ENCODE measurements around the gene RBCK1.

The RBCK1 gene

GRCh38 chr20:421685-422250 lies 13.7 kb downstream of the RBCK1 start:
- no peak overlapping the region for H3K4me3 ChIP-seq (ENCODE audit: low read depth, low read length)
- no peak for DNase-seq (ENCODE audit: low read depth)
- no peak for TF ChIP-seq CTCF (IDR thresholded peaks at IDR 0.05; ENCODE audit: insufficient read depth, low read depth, low read length, missing control alignments)

GRCh38 chr20:426566-426965 lies 18.5 kb downstream of the RBCK1 start:
- TF ChIP-seq CTCF (IDR thresholded peaks at IDR 0.05; ENCODE audit: insufficient read depth, low read depth, low read length, missing control alignments): no peak
- H3K4me3 ChIP-seq (ENCODE audit: low read depth, low read length): no peak overlapping the region
- no peak for DNase-seq (ENCODE audit: low read depth)

- TF ChIP-seq CTCF (IDR thresholded peaks at IDR 0.05; ENCODE audit: insufficient read depth, low read depth, low read length, missing control alignments): no peak
- no peak for DNase-seq (ENCODE audit: low read depth)
- H3K4me3 ChIP-seq (ENCODE audit: low read depth, low read length): no peak overlapping the region
These were observed 19.3 kb downstream of the RBCK1 start for GRCh38 chr20:427401-427800.

- no peak for TF ChIP-seq CTCF (IDR thresholded peaks at IDR 0.05; ENCODE audit: insufficient read depth, low read depth, low read length, missing control alignments)
- H3K4me3 ChIP-seq (ENCODE audit: low read depth, low read length): no peak overlapping the region
- no peak for DNase-seq (ENCODE audit: low read depth)
These were observed 20.0 kb downstream of the RBCK1 start for GRCh38 chr20:427849-428657.

- H3K4me3 ChIP-seq (ENCODE audit: low read depth, low read length): no peak overlapping the region
- no peak for TF ChIP-seq CTCF (IDR thresholded peaks at IDR 0.05; ENCODE audit: insufficient read depth, low read depth, low read length, missing control alignments)
- DNase-seq (ENCODE audit: low read depth): no peak
These were observed 20.6 kb downstream of the RBCK1 start for GRCh38 chr20:428658-429200.

GRCh38 chr20:430091-430999 lies 22.2 kb downstream of the RBCK1 start:
- DNase-seq (ENCODE audit: low read depth): no peak
- no peak for TF ChIP-seq CTCF (IDR thresholded peaks at IDR 0.05; ENCODE audit: insufficient read depth, low read depth, low read length, missing control alignments)

More at GRCh38 chr20:430091-430999, 22.2 kb downstream of the RBCK1 start:
- H3K4me3 ChIP-seq (ENCODE audit: low read depth, low read length): no peak overlapping the region

All from GM12865 (cell line).